ENCODE data around the gene PPM1K.

The PPM1K gene

GRCh38 chr4:88276952-88277710 lies 7.2 kb downstream of the PPM1K start:
- no peak for FAIRE-seq

GRCh38 chr4:88275949-88276515 lies 8.3 kb downstream of the PPM1K start:
- no peak for FAIRE-seq

- FAIRE-seq = no peak
Measured at GRCh38 chr4:88275516-88275915, 8.8 kb downstream of the PPM1K start.

GRCh38 chr4:88268913-88269312 lies 15.4 kb downstream of the PPM1K start:
- FAIRE-seq = no peak

- no peak for FAIRE-seq
Measured at GRCh38 chr4:88264336-88264735, 20.0 kb downstream of the PPM1K start.

- FAIRE-seq = no peak
Measured at GRCh38 chr4:88257726-88258125, 26.6 kb downstream of the PPM1K start.

GRCh38 chr4:88255111-88255510 lies 29.2 kb downstream of the PPM1K start:
- no peak for FAIRE-seq

- no peak for FAIRE-seq
Measured at GRCh38 chr4:88251924-88252323, 32.4 kb downstream of the PPM1K start.

- no peak for FAIRE-seq
Measured at GRCh38 chr4:88247148-88247547, 37.2 kb downstream of the PPM1K start.

- no peak for FAIRE-seq
Measured at GRCh38 chr4:88246600-88246999, 37.8 kb downstream of the PPM1K start.

- FAIRE-seq = no peak
Measured at GRCh38 chr4:88244816-88245579, 39.4 kb downstream of the PPM1K start.

- no peak for FAIRE-seq
Measured at GRCh38 chr4:88244056-88244455, 40.3 kb downstream of the PPM1K start.

GRCh38 chr4:88242144-88242543 lies 42.2 kb downstream of the PPM1K start:
- FAIRE-seq = no peak

- FAIRE-seq = no peak
Measured at GRCh38 chr4:88240297-88240714, 44.1 kb downstream of the PPM1K start.

GRCh38 chr4:88230969-88231771 lies 53.2 kb downstream of the PPM1K start:
- FAIRE-seq = no peak

GRCh38 chr4:88230461-88230891 lies 53.9 kb downstream of the PPM1K start:
- no peak for FAIRE-seq

- no peak for FAIRE-seq
Measured at GRCh38 chr4:88227734-88228133, 56.6 kb downstream of the PPM1K start.

GRCh38 chr4:88226143-88226542 lies 58.2 kb downstream of the PPM1K start:
- FAIRE-seq = no peak

GRCh38 chr4:88225232-88226105 lies 58.9 kb downstream of the PPM1K start:
- FAIRE-seq = no peak

- FAIRE-seq = no peak
Measured at GRCh38 chr4:88223516-88223915, 60.8 kb downstream of the PPM1K start.

- FAIRE-seq = peak; percentile 95
Measured at GRCh38 chr4:88219099-88219498, 65.3 kb downstream of the PPM1K start.

- FAIRE-seq = no peak
Measured at GRCh38 chr4:88217169-88217568, 67.2 kb downstream of the PPM1K start.
